Stimulated activated CD8-positive, alpha-beta memory T cell treated with anti-CD3 and anti-CD28 coated beads, Interleukin-7, amount 100 ng/mL, for 1 hour (primary cell): ENCODE measurements around the gene NBAS.

Experiments
- DNase-seq, 2 donors: peaks; one replicate each; pipeline ENCODE4 v3.0.0-alpha.2; 2020; ENCODE audit warnings: low read depth in 2 of 2

Gene NBAS

GRCh38 chr2:15128846-15129245, 432.3 kb downstream of the NBAS start:
- DNase-seq = no peak

DNA sequence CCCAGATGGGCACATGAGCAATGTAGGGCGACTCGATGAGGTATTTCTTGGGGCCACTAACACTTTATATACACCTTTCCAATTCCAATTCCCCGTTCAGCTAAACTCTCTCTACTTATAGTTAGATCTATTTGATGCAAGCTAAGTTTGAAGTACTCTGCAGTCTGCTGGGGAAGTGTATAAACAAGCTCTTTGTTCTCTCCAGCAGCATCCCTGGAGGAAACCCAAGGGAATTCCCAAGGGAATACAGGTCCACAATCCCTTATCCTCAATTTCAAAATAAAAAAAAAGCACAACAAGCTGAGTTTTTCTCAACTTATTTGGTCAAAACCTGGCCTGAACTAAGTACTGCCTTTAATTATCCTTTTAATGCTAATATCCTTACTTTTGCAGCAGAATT, 433.3 kb downstream of the NBAS start:
- DNase-seq = no peak

DNA sequence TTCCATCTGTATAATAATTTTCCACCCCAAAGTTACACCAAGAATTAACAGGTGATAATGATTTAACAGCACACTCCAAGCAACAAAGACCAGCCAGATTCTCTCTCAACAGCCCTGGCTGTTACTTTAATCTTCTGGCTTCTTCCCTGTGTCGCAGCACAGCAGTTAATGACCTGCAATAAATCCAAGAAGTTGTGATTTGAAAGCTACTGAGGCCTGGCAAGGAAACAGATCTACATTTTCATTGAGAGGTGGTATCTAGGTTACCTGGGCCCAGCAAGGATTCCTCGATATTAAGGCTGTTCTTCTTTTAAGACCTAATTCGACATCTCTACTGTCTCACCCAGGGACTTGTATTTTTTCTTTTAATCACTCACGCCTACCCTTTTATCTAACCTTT, 433.8 kb downstream of the NBAS start:
- no peak for DNase-seq

- no peak for DNase-seq
Measured at GRCh38 chr2:15126373-15126772, 434.8 kb downstream of the NBAS start.

DNA sequence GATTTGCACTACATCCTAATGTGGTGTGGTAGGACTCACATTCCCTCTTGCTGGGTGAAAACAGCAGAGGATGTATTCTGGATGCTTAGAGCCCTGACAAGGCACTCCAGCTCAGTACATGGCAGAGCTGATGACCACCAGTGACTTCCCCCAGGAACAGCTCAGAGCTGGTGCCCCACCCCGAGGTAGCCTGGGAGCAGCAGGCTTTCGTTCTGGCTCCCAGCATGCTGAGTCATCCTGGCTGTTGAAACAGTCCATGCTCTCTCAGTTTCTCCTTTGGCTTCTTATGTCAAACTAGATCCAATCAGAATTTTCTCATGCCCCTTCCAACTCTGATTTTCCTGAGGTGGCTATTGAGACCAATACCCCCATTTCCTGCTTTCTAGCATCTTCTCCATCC, 438.2 kb downstream of the NBAS start:
- no peak for DNase-seq

DNA sequence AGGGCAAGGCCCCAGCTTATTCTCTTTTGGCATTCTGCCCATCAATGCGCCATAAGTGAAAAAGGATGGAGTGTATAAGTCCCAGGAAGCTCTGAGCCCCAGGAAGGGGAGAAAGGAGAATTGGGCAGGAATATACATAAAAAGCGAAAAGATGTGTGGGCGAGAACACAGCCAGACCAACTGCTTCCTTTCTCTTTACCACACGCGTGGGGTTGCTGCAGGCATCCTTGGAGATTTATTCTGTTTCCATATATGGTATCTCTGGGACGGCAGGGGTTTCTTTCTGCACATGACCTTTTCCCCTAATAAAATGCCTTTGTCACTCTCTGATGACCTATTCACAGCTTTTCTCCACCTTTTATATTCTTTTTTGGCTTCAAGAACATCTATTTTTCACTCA, 440.5 kb downstream of the NBAS start:
- no peak for DNase-seq

DNA sequence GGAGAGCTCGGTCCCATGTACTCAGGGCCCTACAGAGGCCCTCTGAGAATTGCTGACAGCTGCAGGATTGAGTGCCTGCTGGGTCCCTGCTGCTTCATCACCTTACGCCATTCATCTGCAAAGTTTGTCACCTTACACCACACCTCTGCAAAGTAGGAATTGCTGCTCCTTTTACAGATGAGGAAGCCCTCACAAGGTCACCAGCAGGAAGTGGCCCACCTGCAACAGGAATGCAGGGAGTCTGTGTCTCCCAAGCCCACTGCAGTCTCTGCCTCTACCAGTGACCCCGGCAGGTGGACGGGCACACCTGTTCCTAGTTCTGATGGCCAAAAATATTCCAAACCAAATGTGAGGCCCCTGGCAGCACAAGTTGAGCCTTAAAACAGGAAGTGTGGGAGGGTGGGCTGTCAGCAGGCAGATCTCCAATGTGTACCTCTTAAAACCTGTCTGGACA, 441.4 kb downstream of the NBAS start:
- no peak for DNase-seq

GRCh38 chr2:15117409-15118050, 443.6 kb downstream of the NBAS start:
- DNase-seq = no peak
